Calu3 (cell line): ENCODE data around the gene PDE5A. TPM values are rescaled to one million over a fixed set of nuclear protein-coding genes. Genes with fewer than 3 reads are reported as not detected.

Experiments used
- BruUV-seq: library from RNA; stranded (reverse); fragments of 400-500 nt; replicated peaks from 2 replicates; lab custom pipeline; 2021; lab: Mats Ljungman, UMichigan
- CTCF ChIA-PET: fragments of 300-600 bp; sonication (Branson Sonifier 250); formaldehyde crosslinking; loops from one replicate; lab custom pipeline; 2022; ENCODE audit warnings: antibody characterized with exemption; lab: Charles Lee
- DNase-seq: peaks from one replicate; pipeline ENCODE4 v3.0.0; 2022
- H3K27ac Mint-ChIP-seq: one replicate; pipeline ENCODE4 v1.8.0; 2022; ENCODE audit warnings: mixed read lengths; ENCODE audit not compliant: unreplicated experiment
- H3K27me3 Mint-ChIP-seq: one replicate; pipeline ENCODE4 v1.8.0; 2022; ENCODE audit warnings: mixed read lengths; ENCODE audit not compliant: unreplicated experiment
- H3K36me3 Mint-ChIP-seq: one replicate; pipeline ENCODE4 v1.8.0; 2022; ENCODE audit warnings: mild to moderate bottlenecking, moderate library complexity, mixed read lengths; ENCODE audit not compliant: insufficient read depth, unreplicated experiment
- H3K4me1 Mint-ChIP-seq: one replicate; pipeline ENCODE4 v1.8.0; 2022; ENCODE audit warnings: mild to moderate bottlenecking, low read depth, mixed read lengths; ENCODE audit not compliant: unreplicated experiment
- H3K4me3 Mint-ChIP-seq: one replicate; pipeline ENCODE4 v1.8.0; 2022; ENCODE audit warnings: mild to moderate bottlenecking, low read depth, moderate library complexity, mixed read lengths; ENCODE audit not compliant: unreplicated experiment
- H3K9me3 Mint-ChIP-seq: one replicate; pipeline ENCODE4 v1.8.0; 2022; ENCODE audit warnings: low read depth, mixed read lengths; ENCODE audit not compliant: unreplicated experiment
- intact Hi-C: fragments of 100-400 bp; cut with micrococcal nuclease; formaldehyde crosslinking; loops from one replicate; pipeline ENCODE4 v1.10.0; 2022; ENCODE audit not compliant: unreplicated experiment
- total RNA-seq: library from RNA; stranded (reverse); gene quantifications from 2 replicates; pipeline ENCODE4 v1.2.3, GENCODE V29; 2022
- TF ChIP-seq, protein P1 (sequence below): fragments of 200-600 bp; IDR thresholded peaks from one replicate; pipeline ENCODE4 v1.8.0; 2022; ENCODE audit warnings: antibody characterized with exemption; ENCODE audit not compliant: unreplicated experiment

PDE5A gene
- total RNA-seq, 1 experiment from 2014 or later, result 41.9 TPM

DNA sequence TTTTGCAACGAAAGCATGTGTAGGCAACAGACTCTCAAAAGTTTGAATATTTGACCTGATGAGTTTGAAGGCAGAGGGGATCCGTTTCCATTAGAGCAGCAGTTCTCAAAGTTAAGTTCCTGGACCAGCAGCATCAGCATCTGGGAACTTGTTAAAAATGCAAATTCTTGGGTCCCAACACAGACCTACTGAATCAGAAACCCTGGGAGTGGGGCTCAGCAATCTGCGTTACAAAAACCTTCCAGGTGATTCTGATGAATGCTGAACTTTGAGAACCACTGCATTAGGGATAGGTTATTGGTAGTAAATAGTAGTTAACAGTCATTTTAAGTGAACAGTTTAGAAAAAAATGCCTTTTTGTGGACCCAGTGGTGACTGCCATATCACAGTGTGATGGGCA is 98.8 kb downstream of the PDE5A start:
- no TSS peak for BruUV-seq
- no peak overlapping the region for H3K27ac Mint-ChIP-seq
- CTCF ChIA-PET, result no interaction called here

DNA sequence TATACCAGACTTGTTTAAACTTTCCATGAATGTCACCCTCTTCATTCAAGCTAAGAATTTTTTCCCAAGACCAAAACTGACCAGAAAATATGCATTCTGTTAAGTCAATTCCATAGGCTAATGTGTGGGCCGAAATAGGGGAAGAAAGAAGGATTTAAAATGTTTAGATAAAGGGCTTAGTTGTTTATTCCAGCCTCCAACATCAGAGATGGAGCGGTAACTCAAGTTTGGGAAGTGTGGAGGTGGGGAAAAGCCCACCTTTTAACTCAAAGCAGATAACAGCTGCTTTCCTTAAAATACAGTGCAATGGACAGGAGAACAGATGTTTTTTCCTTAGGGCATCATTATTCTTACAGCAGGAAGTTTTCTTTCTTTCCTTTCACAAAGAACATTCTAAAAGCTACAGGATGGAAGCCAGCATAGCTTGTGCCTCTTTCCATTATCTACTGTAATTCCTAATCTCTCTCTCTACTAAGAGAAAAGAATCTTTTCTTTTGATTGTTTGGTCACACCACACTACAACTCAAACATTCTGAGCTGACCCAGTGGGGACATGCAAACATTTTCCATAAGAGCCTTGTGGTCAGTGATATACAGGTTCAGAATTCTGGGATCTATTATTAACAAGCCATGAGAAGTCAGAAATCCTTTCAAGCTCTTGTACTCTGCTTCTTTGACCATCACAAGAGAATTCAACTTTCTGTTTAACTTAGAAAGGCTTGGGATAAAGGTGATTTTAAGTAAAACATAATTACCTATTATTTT is 101.6 kb downstream of the PDE5A start:
- DNase-seq, result no peak
- no peaks in the 10 kb centered on the region for H3K27me3 Mint-ChIP-seq
- no peak overlapping the region for H3K27ac Mint-ChIP-seq
- no peaks in the 10 kb centered on the region for H3K4me1 Mint-ChIP-seq
- H3K9me3 Mint-ChIP-seq, result no peaks in the 10 kb centered on the region
- H3K36me3 Mint-ChIP-seq, result no peaks in the 10 kb centered on the region
- CTCF ChIA-PET, result interaction anchor here (1.3 kb wide), 1 partner anchor 100 kb away, joined by 3 read pairs; no protein-coding TSS in a partner anchor
- no peak overlapping the region for H3K4me3 Mint-ChIP-seq
- intact Hi-C loops, result no loop called here
- TF ChIP-seq, protein P1, sequence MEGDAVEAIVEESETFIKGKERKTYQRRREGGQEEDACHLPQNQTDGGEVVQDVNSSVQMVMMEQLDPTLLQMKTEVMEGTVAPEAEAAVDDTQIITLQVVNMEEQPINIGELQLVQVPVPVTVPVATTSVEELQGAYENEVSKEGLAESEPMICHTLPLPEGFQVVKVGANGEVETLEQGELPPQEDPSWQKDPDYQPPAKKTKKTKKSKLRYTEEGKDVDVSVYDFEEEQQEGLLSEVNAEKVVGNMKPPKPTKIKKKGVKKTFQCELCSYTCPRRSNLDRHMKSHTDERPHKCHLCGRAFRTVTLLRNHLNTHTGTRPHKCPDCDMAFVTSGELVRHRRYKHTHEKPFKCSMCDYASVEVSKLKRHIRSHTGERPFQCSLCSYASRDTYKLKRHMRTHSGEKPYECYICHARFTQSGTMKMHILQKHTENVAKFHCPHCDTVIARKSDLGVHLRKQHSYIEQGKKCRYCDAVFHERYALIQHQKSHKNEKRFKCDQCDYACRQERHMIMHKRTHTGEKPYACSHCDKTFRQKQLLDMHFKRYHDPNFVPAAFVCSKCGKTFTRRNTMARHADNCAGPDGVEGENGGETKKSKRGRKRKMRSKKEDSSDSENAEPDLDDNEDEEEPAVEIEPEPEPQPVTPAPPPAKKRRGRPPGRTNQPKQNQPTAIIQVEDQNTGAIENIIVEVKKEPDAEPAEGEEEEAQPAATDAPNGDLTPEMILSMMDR, result no peak
- BruUV-seq, result no TSS peak

More for the DNA sequence above, 98.8 kb downstream of the PDE5A start:
- Mint-ChIP-seq H3K36me3 (no peaks in the 10 kb centered on the region), H3K4me1 (no peaks in the 10 kb centered on the region), H3K4me3 (no peak overlapping the region), H3K9me3 (no peaks in the 10 kb centered on the region), H3K27me3 (no peaks in the 10 kb centered on the region)
- TF ChIP-seq, protein P1, result no peak
- no peak for DNase-seq
- intact Hi-C loops, result no loop called here

DNA sequence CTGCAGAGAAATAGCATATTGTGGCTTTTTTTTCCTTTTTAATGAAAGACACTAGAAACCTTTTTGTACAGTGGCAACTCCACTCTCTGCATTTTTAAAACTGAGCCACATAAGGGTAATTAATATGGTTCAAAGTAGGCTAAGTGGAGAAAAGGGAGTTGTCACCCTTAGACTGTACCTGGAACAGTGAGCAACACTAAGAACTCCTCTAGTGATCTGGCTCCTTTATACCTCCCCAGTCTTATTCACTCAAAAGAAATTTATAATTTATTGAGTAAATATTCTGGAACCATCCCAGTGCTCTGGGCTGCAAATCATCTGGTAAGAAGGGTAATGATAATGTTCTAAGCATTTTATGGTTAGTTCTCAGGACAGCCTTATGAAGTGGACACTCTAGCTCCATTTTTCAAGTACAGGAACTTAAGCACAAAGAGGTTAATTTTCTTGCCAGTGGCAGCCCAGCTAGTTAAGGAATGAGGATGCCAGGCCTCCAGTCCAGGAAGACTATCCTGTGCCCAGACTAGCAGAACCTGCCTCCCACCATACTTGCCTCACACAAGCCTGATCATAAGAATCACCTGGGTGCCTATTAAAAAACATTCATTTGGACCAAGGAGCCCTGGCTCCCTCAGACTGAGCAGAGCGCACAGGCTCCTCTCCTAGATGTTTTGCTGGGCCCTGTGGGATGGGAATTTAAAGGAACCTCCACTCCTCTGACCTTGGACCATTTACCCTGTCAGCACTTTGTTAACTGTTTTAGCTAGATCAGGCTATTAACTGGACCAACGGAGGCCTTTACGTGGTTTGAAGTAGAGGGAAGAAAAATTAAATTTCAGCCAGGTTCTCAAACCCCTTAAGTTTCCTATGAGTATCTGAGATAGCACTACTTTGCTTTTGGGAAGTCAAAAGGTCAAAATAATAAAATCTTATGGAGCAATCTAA is 102.6 kb downstream of the PDE5A start:
- no peaks in the 10 kb centered on the region for H3K36me3 Mint-ChIP-seq
- TF ChIP-seq, protein P1, result no peak
- H3K9me3 Mint-ChIP-seq, result no peaks in the 10 kb centered on the region
- H3K4me3 Mint-ChIP-seq, result no peak overlapping the region
- no TSS peak for BruUV-seq
- H3K4me1 Mint-ChIP-seq, result no peaks in the 10 kb centered on the region
- H3K27me3 Mint-ChIP-seq, result no peaks in the 10 kb centered on the region
- no peak for DNase-seq
- no peak overlapping the region for H3K27ac Mint-ChIP-seq
- CTCF ChIA-PET, result interaction anchor here (1.3 kb wide), 1 partner anchor 101 kb away, joined by 3 read pairs; no protein-coding TSS in a partner anchor
- intact Hi-C loops, result no loop called here

DNA sequence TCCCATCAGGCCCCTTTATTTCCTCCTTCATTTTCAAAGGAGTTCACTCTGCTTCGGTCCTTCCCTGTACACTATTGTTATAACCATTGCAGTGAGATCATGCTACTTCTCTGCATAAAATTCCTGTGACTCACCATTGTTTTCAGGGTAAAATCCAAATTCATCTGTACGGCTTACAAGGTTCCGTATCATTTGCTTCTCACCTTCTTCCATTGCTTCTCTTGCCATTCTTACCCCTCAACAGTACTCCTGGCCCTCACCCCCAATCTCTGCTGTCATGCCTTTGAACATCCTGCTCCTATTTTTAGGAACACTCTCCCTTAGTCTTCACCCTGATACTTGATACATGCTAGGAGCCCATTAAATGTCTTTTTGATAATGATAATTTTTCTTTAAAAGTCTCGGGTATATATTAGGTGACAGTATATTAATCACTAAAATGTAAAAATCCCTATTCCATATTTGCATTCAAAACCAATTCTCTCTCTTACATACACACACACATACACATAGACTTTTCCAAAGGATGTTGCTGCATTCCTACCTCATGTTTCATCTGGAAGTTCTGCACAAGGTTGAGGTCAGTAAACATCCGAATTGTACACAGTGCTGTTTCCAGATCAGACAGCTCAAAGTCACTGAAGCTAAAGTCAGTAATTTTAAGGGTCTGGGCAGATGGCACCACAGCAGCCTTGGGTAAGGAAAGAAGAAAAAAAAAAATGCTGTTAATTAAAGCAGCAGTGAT is 103.4 kb downstream of the PDE5A start:
- TF ChIP-seq, protein P1, result no peak
- Mint-ChIP-seq H3K27ac (no peak overlapping the region), H3K27me3 (no peaks in the 10 kb centered on the region), H3K36me3 (no peaks in the 10 kb centered on the region), H3K4me3 (no peak overlapping the region), H3K9me3 (no peaks in the 10 kb centered on the region), H3K4me1 (no peaks in the 10 kb centered on the region)
- CTCF ChIA-PET, result no interaction called here
- intact Hi-C loops, result no loop called here
- DNase-seq, result no peak
- no TSS peak for BruUV-seq
